Mammary epithelial cell (primary cell): ENCODE data around the gene PSEN1.

ENCODE experiments used
- CTCF ChIP-seq, 2 donors: IDR thresholded peaks in 1 of 2; conservative IDR thresholded peaks in 1 of 2; 2 replicates each; pipeline ENCODE4 v1.5.1; 2011 to 2012; ENCODE audit warnings: inconsistent platforms in 2 of 2, low read length in 2 of 2, mild to moderate bottlenecking in 2 of 2, control low read depth in 1 of 2, low read depth in 1 of 2; ENCODE audit not compliant: insufficient read depth in 1 of 2; ENCODE audit errors: extremely low read depth in 1 of 2
- EZH2 ChIP-seq: IDR thresholded peaks from 2 replicates; pipeline ENCODE4 v1.6.1; 2012; ENCODE audit warnings: low read length, inconsistent platforms, borderline replicate concordance

- TF ChIP-seq CTCF (conservative IDR thresholded peaks at IDR 0.05 in 1 of 2, IDR thresholded peaks at IDR 0.05 in 1 of 2; ENCODE audit: extremely low read depth in 1 of 2, insufficient read depth in 1 of 2, low read depth in 1 of 2, low read length in 2 of 2) = no peak
- no peak for TF ChIP-seq EZH2
Measured at GRCh38 chr14:73100334-73100733, 36.0 kb upstream of the PSEN1 start.
